MV-4-11 (cell line): ENCODE measurements around the gene GALNT6.

Experiments used
- DNase-seq: peaks from one replicate; lab custom pipeline; 2025; lab: John Stamatoyannopoulos, UW

Gene GALNT6

GRCh38 chr12:51391283-51392123 lies at the start of gene GALNT6:
Gene GALNT6, minus strand, starts transcription at chr12:51391406. Its CDS starts 11,625 bp downstream, at chr12:51379781.
- peak; percentile 41 for DNase-seq

GRCh38 chr12:51439330-51439729 lies 48.1 kb upstream of the GALNT6 start:
- DNase-seq = no peak

GRCh38 chr12:51437431-51437830 lies 46.2 kb upstream of the GALNT6 start:
- DNase-seq = no peak

- DNase-seq = no peak
Observed at GRCh38 chr12:51434305-51434704, 43.1 kb upstream of the GALNT6 start.

- no peak for DNase-seq
Observed at GRCh38 chr12:51432921-51433320, 41.7 kb upstream of the GALNT6 start.

- DNase-seq = no peak
Observed at GRCh38 chr12:51430196-51430895, 39.1 kb upstream of the GALNT6 start.

- no peak for DNase-seq
Observed at GRCh38 chr12:51429700-51430099, 38.5 kb upstream of the GALNT6 start.

GRCh38 chr12:51428256-51428655 lies 37.0 kb upstream of the GALNT6 start:
- DNase-seq = no peak

- DNase-seq = peak; percentile 56
Observed at GRCh38 chr12:51424662-51425539, 33.7 kb upstream of the GALNT6 start, which contains the start of gene SLC4A8. Gene SLC4A8, plus strand, starts transcription at chr12:51424831. Its CDS starts 157 bp downstream, at chr12:51424988.

- no peak for DNase-seq
Observed at GRCh38 chr12:51424094-51424661, 33.0 kb upstream of the GALNT6 start.

- peak; percentile 57 for DNase-seq
Observed at GRCh38 chr12:51421266-51421884, 30.2 kb upstream of the GALNT6 start.

GRCh38 chr12:51419425-51420193 lies 28.4 kb upstream of the GALNT6 start:
- no peak for DNase-seq

- no peak for DNase-seq
Observed at GRCh38 chr12:51417826-51418225, 26.6 kb upstream of the GALNT6 start.

- no peak for DNase-seq
Observed at GRCh38 chr12:51415931-51416330, 24.7 kb upstream of the GALNT6 start.

- no peak for DNase-seq
Observed at GRCh38 chr12:51413791-51414190, 22.6 kb upstream of the GALNT6 start.

- no peak for DNase-seq
Observed at GRCh38 chr12:51413149-51413548, 21.9 kb upstream of the GALNT6 start.

GRCh38 chr12:51409846-51410245 lies 18.6 kb upstream of the GALNT6 start:
- no peak for DNase-seq

- DNase-seq = no peak
Observed at GRCh38 chr12:51407604-51408003, 16.4 kb upstream of the GALNT6 start.

- no peak for DNase-seq
Observed at GRCh38 chr12:51406859-51407258, 15.7 kb upstream of the GALNT6 start.

GRCh38 chr12:51406290-51406689 lies 15.1 kb upstream of the GALNT6 start:
- DNase-seq = no peak

- DNase-seq = no peak
Observed at GRCh38 chr12:51405801-51406207, 14.6 kb upstream of the GALNT6 start.
